HepG2 (cell line): ENCODE measurements around the gene AQP7. TPM values are rescaled to one million over a fixed set of nuclear protein-coding genes. Genes with fewer than 3 reads are reported as not detected.

ENCODE experiments used
- ATF1 ChIP-seq: IDR thresholded peaks from 2 replicates; pipeline ENCODE4 v1.6.1; 2016; ENCODE audit warnings: mild to moderate bottlenecking, control low read depth
- BRD4 ChIP-seq: sonication (generic); formaldehyde crosslinking; IDR thresholded peaks from 2 replicates; pipeline ENCODE4 v1.4.0; 2020; ENCODE audit warnings: missing genetic modification reagents
- CBX5 ChIP-seq: sonication (generic); formaldehyde crosslinking; IDR thresholded peaks from 2 replicates; pipeline ENCODE4 v1.4.0; 2020; ENCODE audit warnings: missing genetic modification reagents, borderline replicate concordance
- CCAR2 ChIP-seq: fragments of 200-400 bp; formaldehyde crosslinking; optimal IDR thresholded peaks from 2 replicates; pipeline ENCODE3; 2018; ENCODE audit warnings: low read depth, mild to moderate bottlenecking, low read length, moderate library complexity
- ELF4 ChIP-seq: sonication (generic); formaldehyde crosslinking; IDR thresholded peaks from 2 replicates; pipeline ENCODE4 v1.5.0; 2020; ENCODE audit warnings: missing genetic modification reagents, mild to moderate bottlenecking, moderate library complexity, borderline replicate concordance
- FOXK1 ChIP-seq: sonication (generic); formaldehyde crosslinking; IDR thresholded peaks from 2 replicates; pipeline ENCODE4 v1.4.0; 2020; ENCODE audit warnings: low read depth, missing genetic modification reagents, borderline replicate concordance
- FOXK2 ChIP-seq: fragments of 450-650 bp; IDR thresholded peaks from 2 replicates; pipeline ENCODE4 v1.6.1; 2016
- HMG20B ChIP-seq: conservative IDR thresholded peaks from 2 replicates; pipeline ENCODE4 v1.6.1; 2016; ENCODE audit warnings: missing genetic modification reagents, missing compliant biosample characterization
- KLF9 ChIP-seq: IDR thresholded peaks from 2 replicates; pipeline ENCODE4 v1.6.1; 2016; ENCODE audit warnings: low read depth
- MATR3 ChIP-seq: sonication (generic); formaldehyde crosslinking; IDR thresholded peaks from 2 replicates; pipeline ENCODE4 v1.4.0; 2020; ENCODE audit warnings: missing genetic modification reagents
- NBN ChIP-seq: fragments of 450-650 bp; conservative IDR thresholded peaks from 2 replicates; pipeline ENCODE4 v1.6.1; 2017
- REST ChIP-seq, 2 experiments: IDR thresholded peaks; 2 replicates each; pipeline ENCODE4 v1.6.1; 2011 to 2012; ENCODE audit warnings: low read length in 2 of 2, borderline replicate concordance in 1 of 2, low read depth in 1 of 2, mild to moderate bottlenecking in 1 of 2, moderate library complexity in 1 of 2
- SIX1 ChIP-seq: sonication (generic); formaldehyde crosslinking; IDR thresholded peaks from 2 replicates; pipeline ENCODE4 v1.4.0; 2020; ENCODE audit warnings: missing genetic modification reagents, borderline replicate concordance
- SIX4 ChIP-seq: sonication (generic); formaldehyde crosslinking; IDR thresholded peaks from 2 replicates; pipeline ENCODE4 v1.4.0; 2020; ENCODE audit warnings: missing genetic modification reagents
- SUZ12 ChIP-seq: fragments of 150-350 bp; IDR thresholded peaks from 2 replicates; pipeline ENCODE4 v1.6.1; 2014; ENCODE audit warnings: low read depth, low read length
- UBTF ChIP-seq: sonication (generic); formaldehyde crosslinking; IDR thresholded peaks from 2 replicates; pipeline ENCODE4 v1.4.0; 2020; ENCODE audit warnings: mild to moderate bottlenecking, missing genetic modification reagents
- ZHX1 ChIP-seq: sonication (generic); formaldehyde crosslinking; IDR thresholded peaks from 2 replicates; pipeline ENCODE4 v1.8.1; 2022; ENCODE audit warnings: low read depth, mild to moderate bottlenecking, missing genetic modification reagents
- ZNF121 ChIP-seq: sonication (generic); formaldehyde crosslinking; IDR thresholded peaks from 2 replicates; pipeline ENCODE4 v1.5.0; 2020; ENCODE audit warnings: mild to moderate bottlenecking, missing genetic modification reagents
- ZNF605 ChIP-seq: sonication (generic); formaldehyde crosslinking; IDR thresholded peaks from 2 replicates; pipeline ENCODE4 v1.8.0; 2022; ENCODE audit warnings: mild to moderate bottlenecking, missing genetic modification reagents
- ZNF776 ChIP-seq: sonication (generic); formaldehyde crosslinking; IDR thresholded peaks from 2 replicates; pipeline ENCODE4 v1.4.0; 2020; ENCODE audit warnings: mild to moderate bottlenecking, missing genetic modification reagents
- polyA plus RNA-seq, 8 experiments: library from polyadenylated mRNA; depleted of rRNA in 3 of 8; stranded (reverse) in 7 of 8; unstranded in 1 of 8; fragments of >200 nt; fragmentation: Illumina TruSeq in 4 of 8; extraction: Trizol in 4 of 8; gene quantifications; 2 replicates each; pipeline versions ENCODE4 v1.2.1 to v1.2.3, GENCODE V29; 2011 to 2016; ENCODE audit warnings: low read depth in 4 of 8, missing spikeins in 1 of 8, mixed read lengths in 1 of 8; ENCODE audit not compliant: insufficient read depth in 1 of 8
- total RNA-seq, 5 experiments: library from RNA; depleted of rRNA; stranded (reverse); fragments of >200 nt; fragmentation: Illumina TruSeq; extraction: Trizol; gene quantifications; 2 replicates each; pipeline ENCODE4 v1.2.3, GENCODE V29; 2016; ENCODE audit warnings: low read depth in 1 of 5
- TF ChIP-seq, protein P1 (sequence below): sonication (generic); formaldehyde crosslinking; IDR thresholded peaks from 2 replicates; pipeline ENCODE4 v1.5.1; 2020; ENCODE audit warnings: mild to moderate bottlenecking, missing genetic modification reagents, moderate library complexity

The AQP7 gene
- total and polyA plus RNA-seq, 2 of the 13 experiments (the other 11 are each of a cell fraction or from before 2014, with no cell fraction given) = 1.9 to 2.1 TPM

GRCh38 chr9:33415501-33416038 is 13.2 kb upstream of the AQP7 start (continued):
- peak; percentile 70 for TF ChIP-seq UBTF (CRISPR knock-in tag)
- TF ChIP-seq ELF4 (CRISPR knock-in tag) = peak; percentile 72; the same call in 1 of the 2 replicates
- peak in 1 of 2 experiments; percentile 73; a peak in 1 of 4 replicates for TF ChIP-seq REST (IDR thresholded peaks at IDR 0.05; ENCODE audit: borderline replicate concordance in 1 of 2, low read depth in 1 of 2, low read length in 2 of 2)
- peak; percentile 94; the same call in 1 of the 2 replicates for TF ChIP-seq SIX1 (CRISPR knock-in tag)
- TF ChIP-seq ZNF776 (CRISPR knock-in tag) = peak; percentile 28; the same call in 1 of the 2 replicates
- 0 out of 2 replicates have a peak, but pooled peaks have one; percentile 65 for TF ChIP-seq KLF9 (CRISPR knock-in tag)
- TF ChIP-seq ZNF121 = peak; percentile 76; the same call in 1 of the 2 replicates
- no peak for TF ChIP-seq BRD4 (CRISPR knock-in tag)
- peak; percentile 76 for TF ChIP-seq ATF1 (CRISPR knock-in tag)
- peak; percentile 94 for TF ChIP-seq CCAR2
- TF ChIP-seq FOXK1 (CRISPR knock-in tag) = peak; percentile 95
- TF ChIP-seq CBX5 = peak; percentile 93
- peak; percentile 91 for TF ChIP-seq ZHX1 (CRISPR knock-in tag)
- TF ChIP-seq HMG20B (CRISPR knock-in tag) = peak; percentile 99
- TF ChIP-seq SIX4 = peak; percentile 92
- peak; percentile 93 for TF ChIP-seq FOXK2
- no peak for TF ChIP-seq NBN
- no peak for TF ChIP-seq SUZ12
- no peak for TF ChIP-seq MATR3 (CRISPR knock-in tag)
- TF ChIP-seq, protein P1, sequence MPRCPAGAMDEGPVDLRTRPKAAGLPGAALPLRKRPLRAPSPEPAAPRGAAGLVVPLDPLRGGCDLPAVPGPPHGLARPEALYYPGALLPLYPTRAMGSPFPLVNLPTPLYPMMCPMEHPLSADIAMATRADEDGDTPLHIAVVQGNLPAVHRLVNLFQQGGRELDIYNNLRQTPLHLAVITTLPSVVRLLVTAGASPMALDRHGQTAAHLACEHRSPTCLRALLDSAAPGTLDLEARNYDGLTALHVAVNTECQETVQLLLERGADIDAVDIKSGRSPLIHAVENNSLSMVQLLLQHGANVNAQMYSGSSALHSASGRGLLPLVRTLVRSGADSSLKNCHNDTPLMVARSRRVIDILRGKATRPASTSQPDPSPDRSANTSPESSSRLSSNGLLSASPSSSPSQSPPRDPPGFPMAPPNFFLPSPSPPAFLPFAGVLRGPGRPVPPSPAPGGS (CRISPR knock-in tag) = peak; percentile 63
- peak; percentile 96 for TF ChIP-seq ZNF605 (CRISPR knock-in tag)
